HEK293 (cell line): ENCODE results near the gene PPFIA3.

ENCODE experiments used
- GLIS1 ChIP-seq: fragments of 450-650 bp; formaldehyde crosslinking; IDR thresholded peaks from 2 replicates; pipeline ENCODE4 v1.5.1; 2016; ENCODE audit warnings: missing biosample characterization, missing genetic modification characterization
- GLIS2 ChIP-seq: fragments of 450-650 bp; formaldehyde crosslinking; IDR thresholded peaks from 2 replicates; pipeline ENCODE4 v1.5.1; 2016; ENCODE audit warnings: missing biosample characterization, missing genetic modification characterization
- IKZF3 ChIP-seq: fragments of 450-650 bp; IDR thresholded peaks from 2 replicates; pipeline ENCODE4 v1.5.0; 2018; ENCODE audit warnings: missing biosample characterization, mild to moderate bottlenecking, missing genetic modification characterization, moderate library complexity
- KLF8 ChIP-seq: fragments of 450-650 bp; formaldehyde crosslinking; IDR thresholded peaks from 2 replicates; pipeline ENCODE4 v1.5.1; 2016; ENCODE audit warnings: missing biosample characterization, missing genetic modification characterization
- KLF9 ChIP-seq: fragments of 450-650 bp; formaldehyde crosslinking; IDR thresholded peaks from 2 replicates; pipeline ENCODE4 v1.5.1; 2016; ENCODE audit warnings: missing biosample characterization, missing genetic modification characterization, low read depth
- PBX3 ChIP-seq: sonication (generic); formaldehyde crosslinking; IDR thresholded peaks from 2 replicates; pipeline ENCODE4 v1.8.1; 2022; ENCODE audit warnings: mild to moderate bottlenecking, moderate library complexity, missing genetic modification reagents
- PRDM10 ChIP-seq: fragments of 450-650 bp; formaldehyde crosslinking; IDR thresholded peaks from 2 replicates; pipeline ENCODE4 v1.5.1; 2016; ENCODE audit warnings: missing biosample characterization, missing genetic modification characterization
- PRDM6 ChIP-seq: fragments of 450-650 bp; formaldehyde crosslinking; IDR thresholded peaks from 2 replicates; pipeline ENCODE4 v1.5.1; 2017; ENCODE audit warnings: missing biosample characterization, missing genetic modification characterization
- REPIN1 ChIP-seq: fragments of 450-650 bp; formaldehyde crosslinking; IDR thresholded peaks from 2 replicates; pipeline ENCODE4 v1.5.1; 2017; ENCODE audit warnings: missing biosample characterization, missing genetic modification characterization, low read depth
- ZBTB1 ChIP-seq: fragments of 450-650 bp; formaldehyde crosslinking; IDR thresholded peaks from 2 replicates; pipeline ENCODE4 v1.5.1; 2016; ENCODE audit warnings: missing biosample characterization, missing genetic modification characterization
- ZBTB6 ChIP-seq: fragments of 450-650 bp; formaldehyde crosslinking; IDR thresholded peaks from 2 replicates; pipeline ENCODE4 v1.5.1; 2017; ENCODE audit warnings: missing biosample characterization, missing genetic modification characterization
- ZBTB7A ChIP-seq: fragments of 450-650 bp; formaldehyde crosslinking; IDR thresholded peaks from 2 replicates; pipeline ENCODE4 v1.5.1; 2016; ENCODE audit warnings: low read depth, missing biosample characterization, missing genetic modification characterization
- ZBTB8A ChIP-seq: fragments of 450-650 bp; formaldehyde crosslinking; IDR thresholded peaks from 2 replicates; pipeline ENCODE4 v1.5.1; 2016; ENCODE audit warnings: missing biosample characterization, missing genetic modification characterization
- ZNF138 ChIP-seq: fragments of 450-650 bp; formaldehyde crosslinking; IDR thresholded peaks from 2 replicates; pipeline ENCODE4 v1.5.1; 2016; ENCODE audit warnings: missing biosample characterization, missing genetic modification characterization, borderline replicate concordance
- ZNF214 ChIP-seq: fragments of 450-650 bp; formaldehyde crosslinking; IDR thresholded peaks from 2 replicates; pipeline ENCODE4 v1.5.1; 2017; ENCODE audit warnings: missing biosample characterization, mild to moderate bottlenecking, missing genetic modification characterization, borderline replicate concordance
- ZNF223 ChIP-seq: fragments of 450-650 bp; formaldehyde crosslinking; IDR thresholded peaks from 2 replicates; pipeline ENCODE4 v1.5.1; 2016; ENCODE audit warnings: missing biosample characterization, missing genetic modification characterization
- ZNF391 ChIP-seq: fragments of 450-650 bp; formaldehyde crosslinking; IDR thresholded peaks from 2 replicates; pipeline ENCODE4 v1.5.1; 2016; ENCODE audit warnings: low read depth, missing biosample characterization, missing genetic modification characterization, borderline replicate concordance
- ZNF473 ChIP-seq: fragments of 450-650 bp; formaldehyde crosslinking; IDR thresholded peaks from 2 replicates; pipeline ENCODE4 v1.5.1; 2017; ENCODE audit warnings: missing biosample characterization, missing genetic modification characterization
- ZNF660 ChIP-seq: fragments of 450-650 bp; IDR thresholded peaks from 2 replicates; pipeline ENCODE4 v1.5.1; 2018; ENCODE audit warnings: missing biosample characterization, mild to moderate bottlenecking, missing genetic modification characterization
- ZNF768 ChIP-seq: fragments of 450-650 bp; formaldehyde crosslinking; IDR thresholded peaks from 2 replicates; pipeline ENCODE4 v1.5.1; 2018; ENCODE audit warnings: missing biosample characterization, mild to moderate bottlenecking, missing genetic modification characterization
- ZSCAN30 ChIP-seq: fragments of 450-650 bp; IDR thresholded peaks from 2 replicates; pipeline ENCODE4 v1.5.1; 2018; ENCODE audit warnings: missing biosample characterization, mild to moderate bottlenecking, missing genetic modification characterization, moderate library complexity
- ZXDB ChIP-seq: fragments of 450-650 bp; formaldehyde crosslinking; IDR thresholded peaks from 2 replicates; pipeline ENCODE4 v1.5.1; 2016; ENCODE audit warnings: missing biosample characterization, missing genetic modification characterization
- TF ChIP-seq, protein P1 (sequence below): fragments of 450-650 bp; formaldehyde crosslinking; IDR thresholded peaks from 2 replicates; pipeline ENCODE4 v1.5.1; 2016; ENCODE audit warnings: missing biosample characterization, missing genetic modification characterization
- TF ChIP-seq, protein P2 (sequence below): fragments of 450-650 bp; formaldehyde crosslinking; IDR thresholded peaks from 2 replicates; pipeline ENCODE4 v1.5.1; 2017; ENCODE audit warnings: missing biosample characterization, missing genetic modification characterization

The PPFIA3 gene

GRCh38 chr19:49150106-49150943, 31.0 kb downstream of the PPFIA3 start (continued):
- TF ChIP-seq ZNF391 (tag by site-specific recombination) (0 out of 2 replicates have a peak, but pooled peaks have one; percentile 5), GLIS1 (peak; percentile 62; the same call in 1 of the 2 replicates), ZSCAN30 (tag by site-specific recombination) (peak; percentile 71; the same call in 1 of the 2 replicates), ZXDB (tag by site-specific recombination) (peak; percentile 67; the same call in 1 of the 2 replicates), KLF8 (tag by site-specific recombination) (peak; percentile 92), ZBTB6 (tag by site-specific recombination) (peak; percentile 7; the same call in 1 of the 2 replicates), ZBTB1 (tag by site-specific recombination) (no peak), ZNF660 (peak; percentile 81), IKZF3 (tag by site-specific recombination) (peak; percentile 25; the same call in 1 of the 2 replicates), ZNF214 (no peak), KLF9 (peak; percentile 84), REPIN1 (tag by site-specific recombination) (no peak), ZBTB8A (tag by site-specific recombination) (peak; percentile 29; the same call in 1 of the 2 replicates), PRDM6 (no peak), ZNF473 (tag by site-specific recombination) (no peak), PRDM10 (peak; percentile 100), GLIS2 (peak; percentile 60), ZNF138 (tag by site-specific recombination) (no peak), ZNF223 (tag by site-specific recombination) (no peak), ZBTB7A (0 out of 2 replicates have a peak, but pooled peaks have one; percentile 22), ZNF768 (tag by site-specific recombination) (no peak), PBX3 (CRISPR knock-in tag) (0 out of 2 replicates have a peak, but pooled peaks have one; percentile 20)
- TF ChIP-seq, protein P1, sequence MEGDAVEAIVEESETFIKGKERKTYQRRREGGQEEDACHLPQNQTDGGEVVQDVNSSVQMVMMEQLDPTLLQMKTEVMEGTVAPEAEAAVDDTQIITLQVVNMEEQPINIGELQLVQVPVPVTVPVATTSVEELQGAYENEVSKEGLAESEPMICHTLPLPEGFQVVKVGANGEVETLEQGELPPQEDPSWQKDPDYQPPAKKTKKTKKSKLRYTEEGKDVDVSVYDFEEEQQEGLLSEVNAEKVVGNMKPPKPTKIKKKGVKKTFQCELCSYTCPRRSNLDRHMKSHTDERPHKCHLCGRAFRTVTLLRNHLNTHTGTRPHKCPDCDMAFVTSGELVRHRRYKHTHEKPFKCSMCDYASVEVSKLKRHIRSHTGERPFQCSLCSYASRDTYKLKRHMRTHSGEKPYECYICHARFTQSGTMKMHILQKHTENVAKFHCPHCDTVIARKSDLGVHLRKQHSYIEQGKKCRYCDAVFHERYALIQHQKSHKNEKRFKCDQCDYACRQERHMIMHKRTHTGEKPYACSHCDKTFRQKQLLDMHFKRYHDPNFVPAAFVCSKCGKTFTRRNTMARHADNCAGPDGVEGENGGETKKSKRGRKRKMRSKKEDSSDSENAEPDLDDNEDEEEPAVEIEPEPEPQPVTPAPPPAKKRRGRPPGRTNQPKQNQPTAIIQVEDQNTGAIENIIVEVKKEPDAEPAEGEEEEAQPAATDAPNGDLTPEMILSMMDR (tag by site-specific recombination), result peak; percentile 45; the same call in 1 of the 2 replicates
- TF ChIP-seq, protein P2, sequence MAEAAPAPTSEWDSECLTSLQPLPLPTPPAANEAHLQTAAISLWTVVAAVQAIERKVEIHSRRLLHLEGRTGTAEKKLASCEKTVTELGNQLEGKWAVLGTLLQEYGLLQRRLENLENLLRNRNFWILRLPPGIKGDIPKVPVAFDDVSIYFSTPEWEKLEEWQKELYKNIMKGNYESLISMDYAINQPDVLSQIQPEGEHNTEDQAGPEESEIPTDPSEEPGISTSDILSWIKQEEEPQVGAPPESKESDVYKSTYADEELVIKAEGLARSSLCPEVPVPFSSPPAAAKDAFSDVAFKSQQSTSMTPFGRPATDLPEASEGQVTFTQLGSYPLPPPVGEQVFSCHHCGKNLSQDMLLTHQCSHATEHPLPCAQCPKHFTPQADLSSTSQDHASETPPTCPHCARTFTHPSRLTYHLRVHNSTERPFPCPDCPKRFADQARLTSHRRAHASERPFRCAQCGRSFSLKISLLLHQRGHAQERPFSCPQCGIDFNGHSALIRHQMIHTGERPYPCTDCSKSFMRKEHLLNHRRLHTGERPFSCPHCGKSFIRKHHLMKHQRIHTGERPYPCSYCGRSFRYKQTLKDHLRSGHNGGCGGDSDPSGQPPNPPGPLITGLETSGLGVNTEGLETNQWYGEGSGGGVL (tag by site-specific recombination), result peak; percentile 84
